Body of pancreas (tissue), 4 donors: ENCODE measurements around the gene RNASEH1. TPM values are rescaled to one million over a fixed set of nuclear protein-coding genes. Genes with fewer than 3 reads are reported as not detected.
A peak's percentile ranks its signal among the peaks of the same experiment; 100 is the strongest.
"Not testable (repeated sequence)": the region's sequence is repeated elsewhere in the genome, so short reads cannot be mapped to it uniquely, and the experiment has no call there.

Experiments
- ATAC-seq: fragments of 150-250 bp; one replicate; pipeline ENCODE4 v1.9.1; 2016
- DNase-seq, 4 donors: peaks; one replicate each; pipeline ENCODE4 v3.0.0-alpha.2; 2019
- H3K27ac ChIP-seq, 4 donors: fragments of 200-600 bp; sonication (generic); 1 replicate in 3 of 4; 2 replicates in 1 of 4; pipeline versions ENCODE4 v1.5.1 to v1.6.1; 2016 to 2019; ENCODE audit warnings: mild to moderate bottlenecking in 1 of 4, mixed read lengths in 1 of 4, moderate library complexity in 1 of 4
- H3K27me3 ChIP-seq, 2 donors: fragments of 200-600 bp; sonication (generic); one replicate each; pipeline ENCODE4 v1.6.0; 2016; ENCODE audit warnings: mild to moderate bottlenecking in 1 of 2
- H3K36me3 ChIP-seq, 2 donors: fragments of 200-600 bp; sonication (generic); replicated peaks in 1 of 2; 2 replicates each; pipeline ENCODE4 v1.5.1; 2016; ENCODE audit warnings: low read depth in 2 of 2; ENCODE audit not compliant: insufficient read depth in 1 of 2
- H3K4me1 ChIP-seq: fragments of 200-600 bp; sonication (generic); one replicate; pipeline ENCODE4 v1.6.0; 2016
- H3K4me3 ChIP-seq, 2 donors: fragments of 200-600 bp; sonication (generic); 1 replicate in 1 of 2; 2 replicates in 1 of 2; pipeline ENCODE4 v1.5.1; 2016 to 2019
- H3K9me3 ChIP-seq, 3 donors: fragments of 200-600 bp; sonication (generic); 1 replicate in 2 of 3; 2 replicates in 1 of 3; pipeline ENCODE4 v1.5.1; 2016
- POLR2A ChIP-seq, 3 donors: fragments of 450-650 bp; IDR thresholded peaks; one replicate each; pipeline ENCODE4 v1.6.1; 2016; ENCODE audit warnings: antibody characterized with exemption in 3 of 3, mild to moderate bottlenecking in 2 of 3
- WGBS, 2 donors: methylation state at CpG; one replicate each; pipeline ENCODE4 v1.1.5; 2017; 5-methylcytosine and 5-hydroxymethylcytosine counted together
- intact Hi-C: fragments of 100-400 bp; cut with DNase I; formaldehyde crosslinking; loops from one replicate; pipeline ENCODE4 v1.15.1; 2023
- total RNA-seq, 2 donors: library from RNA; depleted of rRNA; stranded (reverse); fragments of >200 nt; gene quantifications; one replicate each; pipeline ENCODE4 v1.1.0, GENCODE V29; 2016
- TF ChIP-seq, protein P1 (sequence below), 7 experiments: fragments of 450-650 bp in 4 of 7; fragments of 200-600 bp in 3 of 7; sonication (generic) in 3 of 7; IDR thresholded peaks; one replicate each; pipeline ENCODE4 v1.5.1; 2016 to 2019; ENCODE audit warnings: antibody characterized with exemption in 7 of 7

The RNASEH1 gene
- total RNA-seq, 2 donors from 2014 or later = 10.1 to 11.2 TPM

- H3K9me3 ChIP-seq = no peaks in the 10 kb centered on the region
- TF ChIP-seq, protein P1, sequence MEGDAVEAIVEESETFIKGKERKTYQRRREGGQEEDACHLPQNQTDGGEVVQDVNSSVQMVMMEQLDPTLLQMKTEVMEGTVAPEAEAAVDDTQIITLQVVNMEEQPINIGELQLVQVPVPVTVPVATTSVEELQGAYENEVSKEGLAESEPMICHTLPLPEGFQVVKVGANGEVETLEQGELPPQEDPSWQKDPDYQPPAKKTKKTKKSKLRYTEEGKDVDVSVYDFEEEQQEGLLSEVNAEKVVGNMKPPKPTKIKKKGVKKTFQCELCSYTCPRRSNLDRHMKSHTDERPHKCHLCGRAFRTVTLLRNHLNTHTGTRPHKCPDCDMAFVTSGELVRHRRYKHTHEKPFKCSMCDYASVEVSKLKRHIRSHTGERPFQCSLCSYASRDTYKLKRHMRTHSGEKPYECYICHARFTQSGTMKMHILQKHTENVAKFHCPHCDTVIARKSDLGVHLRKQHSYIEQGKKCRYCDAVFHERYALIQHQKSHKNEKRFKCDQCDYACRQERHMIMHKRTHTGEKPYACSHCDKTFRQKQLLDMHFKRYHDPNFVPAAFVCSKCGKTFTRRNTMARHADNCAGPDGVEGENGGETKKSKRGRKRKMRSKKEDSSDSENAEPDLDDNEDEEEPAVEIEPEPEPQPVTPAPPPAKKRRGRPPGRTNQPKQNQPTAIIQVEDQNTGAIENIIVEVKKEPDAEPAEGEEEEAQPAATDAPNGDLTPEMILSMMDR (IDR thresholded peaks at IDR 0.05) = no peak
- no peak for TF ChIP-seq POLR2A (IDR thresholded peaks at IDR 0.05)
- H3K27ac ChIP-seq = no peak overlapping the region
- no peaks in the 10 kb centered on the region for H3K27me3 ChIP-seq
- 92 to 94% methylated on average over 14 to 32 of the region's 34 CpGs for WGBS, 2 donors
- H3K4me3 ChIP-seq = no peak overlapping the region
- ATAC-seq (no peak), DNase-seq (no peak)
- intact Hi-C loops = no loop called here
- peaks cover under 1% of the 10 kb centered on the region for H3K4me1 ChIP-seq
- H3K36me3 ChIP-seq = peaks cover 0 to 8% of the 10 kb centered on the region in 2 donors
Measured at GRCh38 chr2:3500326-3500899, 57.7 kb downstream of the RNASEH1 start.

GRCh38 chr2:3498783-3499394 lies 59.2 kb downstream of the RNASEH1 start:
- H3K9me3 ChIP-seq = no peaks in the 10 kb centered on the region
- ATAC-seq (no peak), DNase-seq (peak in 1 of 4 donors; percentile 42)
- WGBS, 2 donors = 60 to 70% methylated on average over 18 of the region's 18 CpGs
- no peak overlapping the region for H3K27ac ChIP-seq
- H3K4me3 ChIP-seq = no peak overlapping the region
- no peaks in the 10 kb centered on the region for H3K27me3 ChIP-seq
- H3K4me1 ChIP-seq = no peaks in the 10 kb centered on the region
- peaks cover 0 to 8% of the 10 kb centered on the region in 2 donors for H3K36me3 ChIP-seq
- intact Hi-C loops = no loop called here
- TF ChIP-seq POLR2A (IDR thresholded peaks at IDR 0.05) = no peak
- TF ChIP-seq, protein P1 (IDR thresholded peaks at IDR 0.05) = no peak

- H3K27ac ChIP-seq, H3K36me3 ChIP-seq, H3K4me3 ChIP-seq, H3K4me1 ChIP-seq, H3K9me3 ChIP-seq, intact Hi-C loops, DNase-seq, H3K27me3 ChIP-seq, ATAC-seq: not testable (repeated sequence)
- 96 to 97% methylated on average over 15 of the region's 15 CpGs for WGBS, 2 donors
Measured at GRCh38 chr2:3496708-3497080, 61.4 kb downstream of the RNASEH1 start.

Other genes with a start within 250 kb of the RNASEH1 start
- gene EIPR1, start 180.5 kb downstream of the RNASEH1 start, total RNA-seq = 10 to 100 TPM; 13.5 TPM
- gene TRAPPC12, start 178.6 kb downstream of the RNASEH1 start, total RNA-seq = 100 to 1,000 TPM in 1 of 2 donors, 10 to 100 TPM in 1; 43.1 to 134 TPM
- gene ADI1, start 38.8 kb downstream of the RNASEH1 start, total RNA-seq = 10 to 100 TPM; 18.8 to 22.3 TPM
- gene RPS7, start 16.9 kb upstream of the RNASEH1 start, total RNA-seq = 1,000 to 10,000 TPM; 1,861 to 2,092 TPM
- gene COLEC11, start 36.8 kb upstream of the RNASEH1 start, total RNA-seq = 10 to 100 TPM; 11.5 to 15.3 TPM
- gene ALLC, start 99.9 kb upstream of the RNASEH1 start, total RNA-seq = not detected
- not detected for gene DCDC2C, start 145.2 kb upstream of the RNASEH1 start, total RNA-seq